Fibroblast of the aortic adventitia (primary cell): Measurements from ENCODE around the gene KRTAP12-2. TPM values are rescaled to one million over a fixed set of nuclear protein-coding genes. Genes with fewer than 3 reads are reported as not detected.
"Not testable (repeated sequence)": the region's sequence is repeated elsewhere in the genome, so short reads cannot be mapped to it uniquely, and the experiment has no call there.

Experiments used
- DNase-seq: peaks from one replicate; pipeline ENCODE4 v3.0.0-alpha.2; 2010; ENCODE audit warnings: low read depth
- H3K4me3 ChIP-seq: 2 replicates; pipeline ENCODE4 v1.5.1; 2011; ENCODE audit warnings: low read depth, mild to moderate bottlenecking, control low read depth, low read length, moderate library complexity
- CTCF ChIP-seq: IDR thresholded peaks from 2 replicates; pipeline ENCODE4 v1.5.1; 2011; ENCODE audit warnings: mild to moderate bottlenecking, low read length, control low read depth, inconsistent platforms; ENCODE audit not compliant: insufficient read depth
- total RNA-seq: library from RNA; depleted of rRNA; stranded (reverse); fragments of >200 nt; gene quantifications from 2 replicates; pipeline ENCODE4 v1.2.3, GENCODE V29; 2012; ENCODE audit warnings: low replicate concordance

The KRTAP12-2 gene
- total RNA-seq, 1 donor: not detected

GRCh38 chr21:44650973-44651675, 15.6 kb downstream of the KRTAP12-2 start:
- H3K4me3 ChIP-seq: no peak overlapping the region
- DNase-seq: no peak
- no peak for TF ChIP-seq CTCF

- no peak overlapping the region for H3K4me3 ChIP-seq
- no peak for TF ChIP-seq CTCF
- DNase-seq: no peak
Observed at GRCh38 chr21:44650265-44650972, 16.3 kb downstream of the KRTAP12-2 start.

- no peak for DNase-seq
- no peak overlapping the region for H3K4me3 ChIP-seq
- TF ChIP-seq CTCF: no peak
Observed at GRCh38 chr21:44649521-44650100, 17.1 kb downstream of the KRTAP12-2 start.

GRCh38 chr21:44648557-44649311, 18.0 kb downstream of the KRTAP12-2 start:
- no peak for TF ChIP-seq CTCF
- no peak overlapping the region for H3K4me3 ChIP-seq
- DNase-seq: no peak

GRCh38 chr21:44647222-44647552, 19.5 kb downstream of the KRTAP12-2 start:
- H3K4me3 ChIP-seq: no peak overlapping the region
- DNase-seq: no peak
- no peak for TF ChIP-seq CTCF

- H3K4me3 ChIP-seq, DNase-seq: not testable (repeated sequence)
Observed at GRCh38 chr21:44646366-44647221, 20.1 kb downstream of the KRTAP12-2 start, which contains the start of gene KRTAP10-11. TSS of gene KRTAP10-11 (plus strand) at chr21:44646414. CDS start at chr21:44646459, 45 bp downstream.
